Right lobe of liver (tissue), 4 donors: ENCODE results near the gene E2F6.

Source experiments
- CTCF ChIP-seq, 4 donors: fragments of 200-600 bp in 3 of 4; fragments of 450-650 bp in 1 of 4; IDR thresholded peaks; one replicate each; pipeline versions ENCODE4 v1.5.1 to v1.8.0; 2016 to 2022; ENCODE audit warnings: antibody characterized with exemption in 4 of 4, mild to moderate bottlenecking in 2 of 4
- POLR2A ChIP-seq: fragments of 450-650 bp; IDR thresholded peaks from one replicate; pipeline ENCODE4 v1.6.1; 2017; ENCODE audit warnings: antibody characterized with exemption, mild to moderate bottlenecking
- donor health status: DM: no; HTN: no; CAD: no.
- donor health status: DM: no; HTN: no; CAD: no.
- donor health status: DM: no; HTN: yes; CAD: no.

GRCh38 chr2:11411244-11411643, 54.7 kb downstream of the E2F6 start:
- TF ChIP-seq CTCF (IDR thresholded peaks at IDR 0.05): no peak
- TF ChIP-seq POLR2A: no peak
